Fibroblast of skin of scalp (primary cell): ENCODE data around the gene SOX3.

ENCODE experiments used
- DNase-seq: peaks from one replicate; pipeline ENCODE4 v3.0.0-alpha.2; 2013

The SOX3 gene

DNA sequence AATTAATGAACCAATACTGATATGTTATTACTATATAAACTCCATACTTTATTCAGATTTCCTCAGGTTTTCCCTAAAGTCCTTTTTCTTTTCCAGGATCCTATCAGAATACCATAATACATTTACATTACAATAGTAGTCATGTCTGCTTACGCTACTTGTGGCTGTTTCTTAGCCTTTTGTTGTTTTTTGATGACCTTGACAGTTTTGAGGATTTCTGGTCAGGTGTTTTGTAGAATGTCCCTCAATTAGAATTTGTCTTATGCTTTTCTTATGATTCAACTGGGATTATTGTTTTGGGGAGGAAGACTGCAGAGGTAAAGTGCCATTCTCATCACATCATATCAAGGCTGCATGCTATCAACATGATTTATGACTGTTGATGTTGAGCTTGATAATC lies 9.1 kb downstream of the SOX3 start:
- no peak for DNase-seq

- DNase-seq: no peak
These were observed 12.5 kb downstream of the SOX3 start for GRCh38 chrX:140492066-140492994.

DNA sequence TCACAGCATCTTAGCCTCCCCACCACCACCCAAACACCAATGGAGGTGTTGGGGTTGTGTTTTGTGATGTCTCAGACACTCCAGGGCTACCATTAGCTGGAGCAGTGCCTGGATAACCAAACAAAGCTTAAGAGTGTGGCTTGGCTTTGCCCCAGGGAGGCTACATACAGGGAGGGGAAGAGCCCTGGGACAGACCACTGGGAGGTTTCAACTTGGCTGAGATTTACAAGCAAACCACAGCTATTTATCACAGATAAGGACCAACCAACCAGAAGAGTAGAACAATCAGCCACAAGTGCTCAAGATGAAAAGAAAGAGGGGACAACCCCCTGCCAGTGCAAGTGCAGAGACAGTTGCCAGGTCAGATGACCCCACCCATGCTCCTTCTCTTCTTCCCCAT lies 24.1 kb downstream of the SOX3 start:
- DNase-seq: peak; percentile 2

GRCh38 chrX:140477987-140478386 lies 26.9 kb downstream of the SOX3 start:
- no peak for DNase-seq

DNA sequence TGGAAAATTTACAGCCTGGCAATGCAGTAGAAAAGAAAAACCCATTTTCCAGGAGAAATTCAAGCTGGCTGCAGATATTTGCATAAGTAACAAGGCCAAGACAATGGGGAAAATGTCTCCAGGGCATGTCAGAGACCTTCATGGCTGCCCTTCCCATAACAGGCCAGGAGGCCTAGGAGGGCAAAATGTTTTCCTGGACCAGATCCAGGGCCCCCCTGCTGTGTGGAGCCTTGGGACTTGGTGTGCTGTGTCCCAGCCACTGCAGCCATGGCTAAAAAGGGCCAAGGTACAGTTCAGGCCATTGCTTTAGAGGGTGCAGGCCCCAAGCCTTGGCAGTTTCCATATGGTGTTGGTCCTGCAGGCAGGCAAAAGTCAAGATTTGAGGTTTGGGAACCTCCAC lies 29.8 kb downstream of the SOX3 start:
- DNase-seq: no peak

- DNase-seq: peak; percentile 18
These were observed 37.7 kb downstream of the SOX3 start for GRCh38 chrX:140467211-140467610.
